SU-DHL-6 (cell line): Measurements from ENCODE around the gene MYLK4.

ENCODE experiments used
- H2AFZ ChIP-seq: fragments of 200-600 bp; sonication (generic); 2 replicates; pipeline ENCODE4 v1.6.1; 2014; ENCODE audit warnings: low read depth, mild to moderate bottlenecking, moderate library complexity, mixed read lengths, antibody characterized with exemption, low read length; ENCODE audit not compliant: severe bottlenecking
- H3F3A ChIP-seq: fragments of 200-600 bp; shearing (Covaris generic); 2 replicates; pipeline ENCODE4 v1.6.0; 2016; ENCODE audit warnings: antibody characterized with exemption, mild to moderate bottlenecking; ENCODE audit not compliant: insufficient read depth
- H3K27ac ChIP-seq: fragments of 200-600 bp; sonication (generic); 2 replicates; pipeline ENCODE4 v1.5.1; 2016; ENCODE audit warnings: low read depth, mild to moderate bottlenecking, low read length, moderate library complexity, mixed read lengths
- H3K27me3 ChIP-seq: fragments of 200-600 bp; sonication (generic), shearing (Covaris generic); 2 replicates; pipeline ENCODE4 v1.6.0; 2014; ENCODE audit warnings: mild to moderate bottlenecking, low read length
- H3K36me3 ChIP-seq: fragments of 200-600 bp; sonication (generic); 2 replicates; pipeline ENCODE4 v1.6.1; 2014; ENCODE audit warnings: mild to moderate bottlenecking, low read length, mixed read lengths
- H3K4me2 ChIP-seq: fragments of 300-600, 200-600 bp; shearing (Covaris generic), sonication (generic); 2 replicates; pipeline ENCODE4 v1.6.0; 2014; ENCODE audit warnings: low read length, low read depth, mild to moderate bottlenecking; ENCODE audit not compliant: poor library complexity, severe bottlenecking
- H3K4me3 ChIP-seq: fragments of 200-600 bp; sonication (generic); 2 replicates; pipeline ENCODE4 v1.5.1; 2014; ENCODE audit warnings: antibody characterized with exemption, low read length, mild to moderate bottlenecking, mixed read lengths; ENCODE audit not compliant: insufficient read depth, poor library complexity, severe bottlenecking
- H3K79me2 ChIP-seq: fragments of 200-600 bp; sonication (generic); 2 replicates; pipeline ENCODE4 v1.6.1; 2014; ENCODE audit warnings: mild to moderate bottlenecking, low read length, moderate library complexity; ENCODE audit not compliant: insufficient read depth
- H3K9ac ChIP-seq: fragments of 200-600 bp; sonication (generic); 2 replicates; pipeline ENCODE4 v1.7.0; 2014; ENCODE audit warnings: mild to moderate bottlenecking, low read length
- H3K9me2 ChIP-seq: fragments of 200-600 bp; sonication (generic); replicated peaks from 2 replicates; pipeline ENCODE4 v1.6.1; 2014; ENCODE audit warnings: low read length; ENCODE audit not compliant: insufficient read depth
- H3K9me3 ChIP-seq: fragments of 200-600 bp; sonication (generic); 2 replicates; pipeline ENCODE4 v1.6.1; 2014; ENCODE audit warnings: low read length, mixed read lengths; ENCODE audit not compliant: insufficient read depth
- H4K20me1 ChIP-seq: fragments of 200-600 bp; sonication (generic); 2 replicates; pipeline ENCODE4 v1.6.1; 2014; ENCODE audit warnings: low read depth, mild to moderate bottlenecking, antibody characterized with exemption, low read length, moderate library complexity, mixed read lengths
- CTCF ChIP-seq: fragments of 200-600 bp; sonication (generic); IDR thresholded peaks from one replicate; pipeline ENCODE4 v1.5.1; 2017; ENCODE audit warnings: antibody characterized with exemption, mild to moderate bottlenecking, low read length, moderate library complexity; ENCODE audit not compliant: insufficient read depth, poor library complexity, severe bottlenecking
- EZH2phosphoT487 ChIP-seq: fragments of 200-600 bp; sonication (generic), shearing (Covaris generic); conservative IDR thresholded peaks from 2 replicates; pipeline ENCODE4 v1.6.1; 2018; ENCODE audit warnings: mild to moderate bottlenecking, antibody characterized with exemption, low read length, moderate library complexity, mixed read lengths

MYLK4 gene

GRCh38 chr6:2781685-2782355, 31.1 kb upstream of the MYLK4 start:
- TF ChIP-seq CTCF = no peak
- TF ChIP-seq EZH2phosphoT487 = no peak
- H4K20me1 ChIP-seq = peaks cover 8% of the 10 kb centered on the region; the same call in 1 of the 2 replicates
- H3K27me3 ChIP-seq = no peaks in the 10 kb centered on the region
- no peak overlapping the region for H2AFZ ChIP-seq
- H3F3A ChIP-seq = no peaks in the 10 kb centered on the region; the same call in 1 of the 2 replicates
- H3K9me3 ChIP-seq = no peaks in the 10 kb centered on the region
- H3K4me3 ChIP-seq = no peak overlapping the region
- H3K36me3 ChIP-seq = peaks cover 29% of the 10 kb centered on the region
- no peaks in the 10 kb centered on the region for H3K9me2 ChIP-seq
- no peak overlapping the region for H3K27ac ChIP-seq
- no peak overlapping the region for H3K9ac ChIP-seq
- no peak overlapping the region for H3K4me2 ChIP-seq
- H3K79me2 ChIP-seq = peaks cover 82% of the 10 kb centered on the region

GRCh38 chr6:2780102-2780737, 29.5 kb upstream of the MYLK4 start:
- H3K4me3 ChIP-seq = no peak overlapping the region
- H3K4me2 ChIP-seq = no peak overlapping the region
- H3K36me3 ChIP-seq = peaks cover 34% of the 10 kb centered on the region
- no peaks in the 10 kb centered on the region; the same call in 1 of the 2 replicates for H3F3A ChIP-seq
- H2AFZ ChIP-seq = no peak overlapping the region
- no peak overlapping the region for H3K27ac ChIP-seq
- TF ChIP-seq EZH2phosphoT487 (no peak), CTCF (no peak)
- no peaks in the 10 kb centered on the region for H3K9me3 ChIP-seq
- H3K9me2 ChIP-seq = no peaks in the 10 kb centered on the region
- H4K20me1 ChIP-seq = peaks cover 17% of the 10 kb centered on the region; the same call in 1 of the 2 replicates
- peaks cover 90% of the 10 kb centered on the region for H3K79me2 ChIP-seq
- no peaks in the 10 kb centered on the region for H3K27me3 ChIP-seq
- H3K9ac ChIP-seq = no peak overlapping the region

GRCh38 chr6:2777249-2777648, 26.5 kb upstream of the MYLK4 start:
- H3K36me3 ChIP-seq = peaks cover 54% of the 10 kb centered on the region
- H3K9ac ChIP-seq = no peak overlapping the region
- H3K9me3 ChIP-seq = no peaks in the 10 kb centered on the region
- H2AFZ ChIP-seq = no peak overlapping the region
- H3K4me3 ChIP-seq = no peak overlapping the region
- H3K27ac ChIP-seq = no peak overlapping the region
- no peaks in the 10 kb centered on the region for H3K9me2 ChIP-seq
- peaks cover 24% of the 10 kb centered on the region; the same call in 1 of the 2 replicates for H4K20me1 ChIP-seq
- TF ChIP-seq CTCF (no peak), EZH2phosphoT487 (no peak)
- H3K4me2 ChIP-seq = no peak overlapping the region
- peaks cover 99% of the 10 kb centered on the region for H3K79me2 ChIP-seq
- H3F3A ChIP-seq = no peaks in the 10 kb centered on the region; the same call in 1 of the 2 replicates
- no peaks in the 10 kb centered on the region for H3K27me3 ChIP-seq
